WTC11 (cell line): Measurements from ENCODE around the gene PTPRT.

Experiments
- FOXK1 ChIP-seq: sonication (generic); formaldehyde crosslinking; IDR thresholded peaks from 2 replicates; pipeline ENCODE4 v1.8.0; 2022; ENCODE audit warnings: mild to moderate bottlenecking, moderate library complexity, missing genetic modification reagents
- GABPB1 ChIP-seq: sonication (generic); formaldehyde crosslinking; IDR thresholded peaks from 2 replicates; pipeline ENCODE4 v1.8.1; 2023; ENCODE audit warnings: mild to moderate bottlenecking, missing genetic modification reagents
- NR2C2 ChIP-seq: sonication (generic); formaldehyde crosslinking; IDR thresholded peaks from 2 replicates; pipeline ENCODE4 v1.8.0; 2022; ENCODE audit warnings: mild to moderate bottlenecking, missing genetic modification reagents
- SMAD4 ChIP-seq: sonication (generic); formaldehyde crosslinking; IDR thresholded peaks from 2 replicates; pipeline ENCODE4 v1.8.0; 2022; ENCODE audit warnings: mild to moderate bottlenecking, missing genetic modification reagents
- TF ChIP-seq, protein P1 (sequence below): sonication (generic); formaldehyde crosslinking; IDR thresholded peaks from 2 replicates; pipeline ENCODE4 v1.8.1; 2023; ENCODE audit warnings: mild to moderate bottlenecking, missing genetic modification reagents, borderline replicate concordance
- TF ChIP-seq, protein P2 (sequence below): fragments of 200-600 bp; IDR thresholded peaks from 2 replicates; pipeline ENCODE4 v1.8.0; 2022; ENCODE audit warnings: antibody characterized with exemption
- TF ChIP-seq, protein P3 (sequence below): sonication (generic); formaldehyde crosslinking; IDR thresholded peaks from 2 replicates; pipeline ENCODE4 v1.8.1; 2022; ENCODE audit warnings: low read depth, missing genetic modification reagents, borderline replicate concordance
- TF ChIP-seq, protein P4 (sequence below): sonication (generic); formaldehyde crosslinking; IDR thresholded peaks from 2 replicates; pipeline ENCODE4 v1.8.1; 2022; ENCODE audit warnings: missing genetic modification reagents, borderline replicate concordance

DNA sequence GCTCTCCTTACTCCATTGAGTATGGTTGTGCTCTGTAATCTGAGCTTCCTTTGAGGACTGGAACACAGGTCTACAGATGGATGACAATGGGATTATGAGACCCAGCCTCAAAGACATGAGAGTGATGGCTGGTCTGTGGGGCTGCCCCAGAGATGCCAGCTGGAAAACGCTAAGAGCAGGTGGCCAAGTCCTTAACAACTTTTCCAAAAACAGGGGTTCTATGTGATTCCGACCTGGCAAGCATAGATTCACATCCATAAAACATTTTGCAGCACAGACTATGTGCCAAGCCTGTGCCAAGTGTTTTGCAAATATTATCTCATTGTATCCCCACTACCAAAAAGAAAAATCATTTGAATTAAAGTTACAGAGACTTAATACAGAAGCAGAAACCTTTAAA, 270.4 kb downstream of the PTPRT start:
- TF ChIP-seq, protein P1, sequence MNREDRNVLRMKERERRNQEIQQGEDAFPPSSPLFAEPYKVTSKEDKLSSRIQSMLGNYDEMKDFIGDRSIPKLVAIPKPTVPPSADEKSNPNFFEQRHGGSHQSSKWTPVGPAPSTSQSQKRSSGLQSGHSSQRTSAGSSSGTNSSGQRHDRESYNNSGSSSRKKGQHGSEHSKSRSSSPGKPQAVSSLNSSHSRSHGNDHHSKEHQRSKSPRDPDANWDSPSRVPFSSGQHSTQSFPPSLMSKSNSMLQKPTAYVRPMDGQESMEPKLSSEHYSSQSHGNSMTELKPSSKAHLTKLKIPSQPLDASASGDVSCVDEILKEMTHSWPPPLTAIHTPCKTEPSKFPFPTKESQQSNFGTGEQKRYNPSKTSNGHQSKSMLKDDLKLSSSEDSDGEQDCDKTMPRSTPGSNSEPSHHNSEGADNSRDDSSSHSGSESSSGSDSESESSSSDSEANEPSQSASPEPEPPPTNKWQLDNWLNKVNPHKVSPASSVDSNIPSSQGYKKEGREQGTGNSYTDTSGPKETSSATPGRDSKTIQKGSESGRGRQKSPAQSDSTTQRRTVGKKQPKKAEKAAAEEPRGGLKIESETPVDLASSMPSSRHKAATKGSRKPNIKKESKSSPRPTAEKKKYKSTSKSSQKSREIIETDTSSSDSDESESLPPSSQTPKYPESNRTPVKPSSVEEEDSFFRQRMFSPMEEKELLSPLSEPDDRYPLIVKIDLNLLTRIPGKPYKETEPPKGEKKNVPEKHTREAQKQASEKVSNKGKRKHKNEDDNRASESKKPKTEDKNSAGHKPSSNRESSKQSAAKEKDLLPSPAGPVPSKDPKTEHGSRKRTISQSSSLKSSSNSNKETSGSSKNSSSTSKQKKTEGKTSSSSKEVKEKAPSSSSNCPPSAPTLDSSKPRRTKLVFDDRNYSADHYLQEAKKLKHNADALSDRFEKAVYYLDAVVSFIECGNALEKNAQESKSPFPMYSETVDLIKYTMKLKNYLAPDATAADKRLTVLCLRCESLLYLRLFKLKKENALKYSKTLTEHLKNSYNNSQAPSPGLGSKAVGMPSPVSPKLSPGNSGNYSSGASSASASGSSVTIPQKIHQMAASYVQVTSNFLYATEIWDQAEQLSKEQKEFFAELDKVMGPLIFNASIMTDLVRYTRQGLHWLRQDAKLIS (CRISPR knock-in tag): no peak
- no peak for TF ChIP-seq NR2C2 (CRISPR knock-in tag)
- TF ChIP-seq, protein P2, sequence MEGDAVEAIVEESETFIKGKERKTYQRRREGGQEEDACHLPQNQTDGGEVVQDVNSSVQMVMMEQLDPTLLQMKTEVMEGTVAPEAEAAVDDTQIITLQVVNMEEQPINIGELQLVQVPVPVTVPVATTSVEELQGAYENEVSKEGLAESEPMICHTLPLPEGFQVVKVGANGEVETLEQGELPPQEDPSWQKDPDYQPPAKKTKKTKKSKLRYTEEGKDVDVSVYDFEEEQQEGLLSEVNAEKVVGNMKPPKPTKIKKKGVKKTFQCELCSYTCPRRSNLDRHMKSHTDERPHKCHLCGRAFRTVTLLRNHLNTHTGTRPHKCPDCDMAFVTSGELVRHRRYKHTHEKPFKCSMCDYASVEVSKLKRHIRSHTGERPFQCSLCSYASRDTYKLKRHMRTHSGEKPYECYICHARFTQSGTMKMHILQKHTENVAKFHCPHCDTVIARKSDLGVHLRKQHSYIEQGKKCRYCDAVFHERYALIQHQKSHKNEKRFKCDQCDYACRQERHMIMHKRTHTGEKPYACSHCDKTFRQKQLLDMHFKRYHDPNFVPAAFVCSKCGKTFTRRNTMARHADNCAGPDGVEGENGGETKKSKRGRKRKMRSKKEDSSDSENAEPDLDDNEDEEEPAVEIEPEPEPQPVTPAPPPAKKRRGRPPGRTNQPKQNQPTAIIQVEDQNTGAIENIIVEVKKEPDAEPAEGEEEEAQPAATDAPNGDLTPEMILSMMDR: no peak
- TF ChIP-seq, protein P3, sequence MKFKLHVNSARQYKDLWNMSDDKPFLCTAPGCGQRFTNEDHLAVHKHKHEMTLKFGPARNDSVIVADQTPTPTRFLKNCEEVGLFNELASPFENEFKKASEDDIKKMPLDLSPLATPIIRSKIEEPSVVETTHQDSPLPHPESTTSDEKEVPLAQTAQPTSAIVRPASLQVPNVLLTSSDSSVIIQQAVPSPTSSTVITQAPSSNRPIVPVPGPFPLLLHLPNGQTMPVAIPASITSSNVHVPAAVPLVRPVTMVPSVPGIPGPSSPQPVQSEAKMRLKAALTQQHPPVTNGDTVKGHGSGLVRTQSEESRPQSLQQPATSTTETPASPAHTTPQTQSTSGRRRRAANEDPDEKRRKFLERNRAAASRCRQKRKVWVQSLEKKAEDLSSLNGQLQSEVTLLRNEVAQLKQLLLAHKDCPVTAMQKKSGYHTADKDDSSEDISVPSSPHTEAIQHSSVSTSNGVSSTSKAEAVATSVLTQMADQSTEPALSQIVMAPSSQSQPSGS: no peak
- no peak for TF ChIP-seq SMAD4
- no peak for TF ChIP-seq GABPB1 (CRISPR knock-in tag)
- TF ChIP-seq FOXK1: no peak
- TF ChIP-seq, protein P4, sequence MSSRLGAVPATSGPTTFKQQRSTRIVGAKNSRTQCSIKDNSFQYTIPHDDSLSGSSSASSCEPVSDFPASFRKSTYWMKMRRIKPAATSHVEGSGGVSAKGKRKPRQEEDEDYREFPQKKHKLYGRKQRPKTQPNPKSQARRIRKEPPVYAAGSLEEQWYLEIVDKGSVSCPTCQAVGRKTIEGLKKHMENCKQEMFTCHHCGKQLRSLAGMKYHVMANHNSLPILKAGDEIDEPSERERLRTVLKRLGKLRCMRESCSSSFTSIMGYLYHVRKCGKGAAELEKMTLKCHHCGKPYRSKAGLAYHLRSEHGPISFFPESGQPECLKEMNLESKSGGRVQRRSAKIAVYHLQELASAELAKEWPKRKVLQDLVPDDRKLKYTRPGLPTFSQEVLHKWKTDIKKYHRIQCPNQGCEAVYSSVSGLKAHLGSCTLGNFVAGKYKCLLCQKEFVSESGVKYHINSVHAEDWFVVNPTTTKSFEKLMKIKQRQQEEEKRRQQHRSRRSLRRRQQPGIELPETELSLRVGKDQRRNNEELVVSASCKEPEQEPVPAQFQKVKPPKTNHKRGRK (CRISPR knock-in tag): no peak
